HEK293T (cell line): ENCODE data around the gene MTM1.

Experiments
- CTCF ChIA-PET: fragments of 350-600 bp; formaldehyde crosslinking; extraction: SDS; loops from one replicate; lab custom pipeline; 2021; ENCODE audit warnings: antibody characterized with exemption, inconsistent platforms; lab: Yijun Ruan, JAX
- POLR2A ChIA-PET: fragments of 350-600 bp; formaldehyde crosslinking; extraction: SDS; loops from one replicate; lab custom pipeline; 2020; ENCODE audit warnings: antibody characterized with exemption, inconsistent platforms; lab: Yijun Ruan, JAX
- DNase-seq: peaks from one replicate; pipeline ENCODE4 v3.0.0; 2012; ENCODE audit warnings: mixed read lengths; ENCODE audit errors: extremely low spot score
- ARNT ChIP-seq: fragments of 450-650 bp; IDR thresholded peaks from 2 replicates; pipeline ENCODE4 v1.6.1; 2017; ENCODE audit warnings: mild to moderate bottlenecking
- BHLHE40 ChIP-seq: fragments of 450-650 bp; IDR thresholded peaks from 2 replicates; pipeline ENCODE4 v1.6.1; 2016; ENCODE audit warnings: mild to moderate bottlenecking, moderate library complexity, borderline replicate concordance
- CTBP1 ChIP-seq: fragments of 450-650 bp; IDR thresholded peaks from 2 replicates; pipeline ENCODE4 v1.6.1; 2016; ENCODE audit warnings: borderline replicate concordance
- ELF4 ChIP-seq: fragments of 450-650 bp; IDR thresholded peaks from 2 replicates; pipeline ENCODE4 v1.6.1; 2017; ENCODE audit warnings: antibody characterized with exemption
- FOXA1 ChIP-seq: fragments of 450-650 bp; IDR thresholded peaks from 2 replicates; pipeline ENCODE4 v1.6.1; 2016; ENCODE audit warnings: mild to moderate bottlenecking
- FOXK2 ChIP-seq: fragments of 450-650 bp; IDR thresholded peaks from 2 replicates; pipeline ENCODE4 v1.6.1; 2016; ENCODE audit warnings: mild to moderate bottlenecking
- FOXM1 ChIP-seq: fragments of 450-650 bp; IDR thresholded peaks from 2 replicates; pipeline ENCODE4 v1.6.1; 2017; ENCODE audit warnings: mild to moderate bottlenecking, borderline replicate concordance
- HDGF ChIP-seq: fragments of 450-650 bp; IDR thresholded peaks from 2 replicates; pipeline ENCODE4 v1.6.1; 2017; ENCODE audit warnings: antibody characterized with exemption, borderline replicate concordance
- L3MBTL2 ChIP-seq: fragments of 450-650 bp; conservative IDR thresholded peaks from 2 replicates; pipeline ENCODE4 v1.6.1; 2016; ENCODE audit warnings: mild to moderate bottlenecking
- LEF1 ChIP-seq: fragments of 450-650 bp; IDR thresholded peaks from 2 replicates; pipeline ENCODE4 v1.6.1; 2017; ENCODE audit warnings: mild to moderate bottlenecking, borderline replicate concordance
- NFRKB ChIP-seq: fragments of 450-650 bp; IDR thresholded peaks from 2 replicates; pipeline ENCODE4 v1.6.1; 2016; ENCODE audit warnings: mild to moderate bottlenecking, moderate library complexity
- PKNOX1 ChIP-seq: fragments of 450-650 bp; IDR thresholded peaks from 2 replicates; pipeline ENCODE4 v1.6.1; 2016
- SP1 ChIP-seq: fragments of 450-650 bp; IDR thresholded peaks from 2 replicates; pipeline ENCODE4 v1.6.1; 2017
- SUZ12 ChIP-seq: fragments of 450-650 bp; IDR thresholded peaks from 2 replicates; pipeline ENCODE4 v1.6.1; 2016; ENCODE audit warnings: mild to moderate bottlenecking
- TARDBP ChIP-seq: fragments of 450-650 bp; IDR thresholded peaks from 2 replicates; pipeline ENCODE4 v1.6.1; 2016
- ZNF384 ChIP-seq: fragments of 450-650 bp; IDR thresholded peaks from 2 replicates; pipeline ENCODE4 v1.6.1; 2016

The MTM1 gene

GRCh38 chrX:150577174-150577573, 8.8 kb downstream of the MTM1 start:
- ChIA-PET CTCF (no interaction called here), POLR2A (no interaction called here)
- TF ChIP-seq L3MBTL2 (no peak), SP1 (no peak), ELF4 (no peak), FOXK2 (no peak), ARNT (no peak), ZNF384 (no peak), BHLHE40 (no peak), FOXA1 (no peak), CTBP1 (no peak), LEF1 (no peak), PKNOX1 (no peak), TARDBP (no peak), SUZ12 (no peak), FOXM1 (no peak), HDGF (no peak), NFRKB (no peak)
- DNase-seq: no peak

- CTCF ChIA-PET: interaction anchor here (0.9 kb wide), 1 partner anchor 8 kb away, joined by 4 read pairs; no protein-coding TSS in a partner anchor
- no peak for DNase-seq
- TF ChIP-seq HDGF (no peak), PKNOX1 (no peak), BHLHE40 (no peak), ELF4 (no peak), ZNF384 (no peak), CTBP1 (no peak), FOXM1 (no peak), SUZ12 (no peak), FOXA1 (no peak), NFRKB (no peak), L3MBTL2 (no peak), TARDBP (no peak), SP1 (no peak), LEF1 (no peak), ARNT (no peak)
These were observed 12.8 kb downstream of the MTM1 start for GRCh38 chrX:150581093-150581775.

GRCh38 chrX:150582338-150582948, 14.0 kb downstream of the MTM1 start:
- ChIA-PET POLR2A (no interaction called here), CTCF (interaction anchor here (0.6 kb wide), 1 partner anchor 32 kb away, joined by 4 read pairs; no protein-coding TSS in a partner anchor)
- TF ChIP-seq TARDBP (no peak), SP1 (no peak), CTBP1 (no peak), SUZ12 (no peak), L3MBTL2 (no peak), FOXM1 (no peak), PKNOX1 (no peak), ARNT (no peak), ELF4 (no peak), HDGF (no peak), FOXA1 (no peak), ZNF384 (no peak), BHLHE40 (no peak), FOXK2 (no peak), NFRKB (no peak), LEF1 (no peak)
- no peak for DNase-seq

More at GRCh38 chrX:150581093-150581775, 12.8 kb downstream of the MTM1 start:
- POLR2A ChIA-PET: no interaction called here

DNA sequence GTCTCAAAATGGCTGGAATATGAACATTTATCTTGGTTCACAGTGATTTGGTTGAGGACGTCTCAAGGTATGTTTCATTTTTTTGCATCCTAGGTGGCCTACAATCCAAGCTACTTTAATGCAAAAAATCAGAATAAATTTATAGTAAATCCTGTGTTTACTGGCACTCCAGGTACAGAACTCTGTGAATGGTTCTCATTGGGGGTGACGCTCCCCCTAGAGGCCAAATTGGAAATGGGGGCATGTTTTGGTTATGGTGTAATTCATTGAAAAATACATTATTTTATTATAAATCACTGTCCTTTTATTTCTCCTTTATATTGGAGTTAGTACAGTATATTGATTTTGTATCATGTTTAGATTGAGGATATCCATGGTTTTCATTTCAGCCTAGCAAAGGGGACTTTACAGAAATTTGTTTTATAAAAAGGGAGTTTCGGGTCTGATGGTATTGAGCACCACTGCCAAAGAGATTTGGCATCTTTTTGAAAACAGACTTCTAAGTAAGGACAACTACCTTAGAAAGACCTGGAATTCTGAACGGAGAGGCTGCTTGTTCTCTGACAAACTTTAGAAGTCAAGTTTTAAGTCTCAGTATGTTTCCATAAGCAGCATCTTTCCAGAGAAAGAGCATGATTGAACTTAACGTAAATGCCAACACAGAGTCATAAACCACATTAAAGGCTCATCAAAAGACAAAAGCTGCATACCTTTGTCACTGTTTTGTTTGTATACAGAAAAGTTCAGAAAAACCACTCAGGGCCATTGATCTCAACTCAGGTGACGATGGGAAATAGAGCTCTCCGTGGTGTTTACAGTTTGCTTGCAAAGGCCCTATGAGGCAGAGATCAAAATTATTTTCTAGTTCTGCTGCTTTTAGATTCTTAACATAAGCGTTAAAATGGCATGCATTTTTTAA, 19.4 kb downstream of the MTM1 start:
- CTCF ChIA-PET: interaction anchor here (1.2 to 1.5 kb wide), 2 partner anchors 15 to 18 kb away, joined by 4 to 5 read pairs; no protein-coding TSS in a partner anchor
- DNase-seq: peak; percentile 37
- POLR2A ChIA-PET: no interaction called here
- TF ChIP-seq ARNT (no peak), SP1 (no peak), TARDBP (no peak), CTBP1 (no peak), L3MBTL2 (no peak), FOXM1 (no peak), SUZ12 (no peak), ELF4 (no peak), FOXK2 (no peak), NFRKB (no peak), PKNOX1 (no peak), ZNF384 (no peak), HDGF (no peak), LEF1 (no peak), FOXA1 (no peak), BHLHE40 (no peak)
